Liver (tissue), 9 donors: ENCODE results near the gene ATP6V1D. TPM values are rescaled to one million over a fixed set of nuclear protein-coding genes. Genes with fewer than 3 reads are reported as not detected.

Experiments
- DNase-seq: peaks from one replicate; pipeline ENCODE4 v3.0.0-alpha.2; 2017; ENCODE audit warnings: low spot score
- H3K27ac ChIP-seq, 2 donors: one replicate each; pipeline ENCODE4 v1.7.0; 2013; ENCODE audit warnings: inconsistent platforms in 2 of 2, low read length in 2 of 2, control low read depth in 1 of 2, low read depth in 1 of 2, mild to moderate bottlenecking in 1 of 2
- H3K27me3 ChIP-seq, 4 donors: one replicate each; pipeline versions ENCODE4 v1.6.1 to v1.7.0; 2013; ENCODE audit warnings: low read length in 3 of 4, inconsistent platforms in 1 of 4, mild to moderate bottlenecking in 1 of 4, moderate library complexity in 1 of 4; ENCODE audit not compliant: control insufficient read depth in 4 of 4, insufficient read depth in 4 of 4
- H3K36me3 ChIP-seq, 4 donors: one replicate each; pipeline versions ENCODE4 v1.6.1 to v1.7.0; 2013; ENCODE audit warnings: low read length in 3 of 4, mild to moderate bottlenecking in 3 of 4, low read depth in 1 of 4, moderate library complexity in 1 of 4; ENCODE audit not compliant: control insufficient read depth in 4 of 4, insufficient read depth in 3 of 4
- H3K4me1 ChIP-seq, 4 donors: one replicate each; pipeline versions ENCODE4 v1.6.1 to v1.7.0; 2013; ENCODE audit warnings: low read length in 3 of 4, mild to moderate bottlenecking in 3 of 4, moderate library complexity in 1 of 4; ENCODE audit not compliant: control insufficient read depth in 4 of 4, insufficient read depth in 4 of 4
- H3K4me3 ChIP-seq, 3 donors: one replicate each; pipeline versions ENCODE4 v1.6.1 to v1.7.0; 2013; ENCODE audit warnings: low read length in 3 of 3, control low read depth in 1 of 3, low read depth in 1 of 3, mild to moderate bottlenecking in 1 of 3
- H3K9ac ChIP-seq, 2 donors: one replicate each; pipeline ENCODE4 v1.7.0; 2013; ENCODE audit warnings: low read length in 2 of 2, mild to moderate bottlenecking in 2 of 2, moderate library complexity in 2 of 2, control low read depth in 1 of 2, low read depth in 1 of 2
- H3K9me3 ChIP-seq, 4 donors: one replicate each; pipeline versions ENCODE4 v1.6.1 to v1.7.0; 2013; ENCODE audit warnings: low read length in 3 of 4; ENCODE audit not compliant: control insufficient read depth in 4 of 4
- FOXA1 ChIP-seq: IDR thresholded peaks from 2 replicates; pipeline ENCODE4 v1.6.1; 2016; ENCODE audit warnings: antibody characterized with exemption
- FOXA2 ChIP-seq: IDR thresholded peaks from 2 replicates; pipeline ENCODE4 v1.6.1; 2016; ENCODE audit warnings: antibody characterized with exemption
- HNF4G ChIP-seq: IDR thresholded peaks from 2 replicates; pipeline ENCODE4 v1.6.1; 2016; ENCODE audit warnings: antibody characterized with exemption
- RXRA ChIP-seq, 2 donors: IDR thresholded peaks; 2 replicates each; pipeline ENCODE4 v1.6.1; 2017 to 2018; ENCODE audit warnings: antibody characterized with exemption in 2 of 2, mild to moderate bottlenecking in 1 of 2
- TAF1 ChIP-seq: conservative IDR thresholded peaks from 2 replicates; pipeline ENCODE4 v1.6.1; 2016; ENCODE audit warnings: antibody characterized with exemption, mild to moderate bottlenecking
- WGBS: extraction: QIAGEN DNeasy Blood & Tissue Kit; methylation state at CpG from one replicate; pipeline ENCODE4 v1.1.7; 2013; 5-methylcytosine and 5-hydroxymethylcytosine counted together
- polyA plus RNA-seq, 2 donors: library from polyadenylated mRNA; stranded (reverse) in 1 of 2; unstranded in 1 of 2; fragments of 200-250 nt in 1 of 2; fragments of >200 nt in 1 of 2; fragmentation: Nextera tagmentation in 1 of 2; extraction: Ambion mirVana in 1 of 2; gene quantifications; one replicate each; pipeline versions ENCODE4 v1.2.1 to v1.2.3, GENCODE V29; 2013 to 2015
- total RNA-seq, 2 donors: library from RNA; depleted of rRNA; stranded (reverse); fragments of >200 nt; gene quantifications; one replicate each; pipeline ENCODE4 v1.2.3, GENCODE V29; 2014
- TF ChIP-seq, protein P1 (sequence below): IDR thresholded peaks from 2 replicates; pipeline ENCODE4 v1.6.1; 2016; ENCODE audit warnings: antibody characterized with exemption
- TF ChIP-seq, protein P2 (sequence below): IDR thresholded peaks from 2 replicates; pipeline ENCODE4 v1.6.1; 2016; ENCODE audit warnings: antibody characterized with exemption
- TF ChIP-seq, protein P3 (sequence below): IDR thresholded peaks from 2 replicates; pipeline ENCODE4 v1.6.1; 2016; ENCODE audit warnings: antibody characterized with exemption
- TF ChIP-seq, protein P4 (sequence below): IDR thresholded peaks from 2 replicates; pipeline ENCODE4 v1.6.1; 2016; ENCODE audit warnings: antibody characterized with exemption, mild to moderate bottlenecking
- donor health status: healthy.
- donor health status: healthy.
- donor health status: healthy.
- donor health status: healthy.
- donor health status: healthy.

ATP6V1D gene
- total and polyA plus RNA-seq, 4 donors, result 22.6 to 53.2 (median 42.8) TPM

DNA sequence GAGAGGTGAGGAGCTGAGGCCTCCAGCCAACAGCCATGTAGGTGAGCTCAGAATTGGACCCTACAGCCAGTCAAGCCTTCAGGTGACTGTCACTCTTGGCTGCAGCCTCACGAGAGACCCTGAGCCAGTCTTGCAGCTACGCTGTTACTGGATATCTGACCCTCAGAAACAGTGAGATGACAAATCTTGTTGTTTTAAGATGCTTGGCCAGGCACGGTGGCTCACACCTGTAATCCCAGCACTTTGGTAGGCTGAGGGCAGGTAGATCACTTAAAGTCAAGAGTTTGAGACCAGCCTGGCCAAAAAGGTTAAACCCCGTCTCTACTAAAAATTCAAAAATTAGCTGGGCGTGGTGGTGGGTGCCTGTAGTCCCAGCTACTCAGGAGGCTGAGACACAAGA, 46.2 kb upstream of the ATP6V1D start:
- no peak overlapping the region for H3K9ac ChIP-seq
- TF ChIP-seq, protein P1, sequence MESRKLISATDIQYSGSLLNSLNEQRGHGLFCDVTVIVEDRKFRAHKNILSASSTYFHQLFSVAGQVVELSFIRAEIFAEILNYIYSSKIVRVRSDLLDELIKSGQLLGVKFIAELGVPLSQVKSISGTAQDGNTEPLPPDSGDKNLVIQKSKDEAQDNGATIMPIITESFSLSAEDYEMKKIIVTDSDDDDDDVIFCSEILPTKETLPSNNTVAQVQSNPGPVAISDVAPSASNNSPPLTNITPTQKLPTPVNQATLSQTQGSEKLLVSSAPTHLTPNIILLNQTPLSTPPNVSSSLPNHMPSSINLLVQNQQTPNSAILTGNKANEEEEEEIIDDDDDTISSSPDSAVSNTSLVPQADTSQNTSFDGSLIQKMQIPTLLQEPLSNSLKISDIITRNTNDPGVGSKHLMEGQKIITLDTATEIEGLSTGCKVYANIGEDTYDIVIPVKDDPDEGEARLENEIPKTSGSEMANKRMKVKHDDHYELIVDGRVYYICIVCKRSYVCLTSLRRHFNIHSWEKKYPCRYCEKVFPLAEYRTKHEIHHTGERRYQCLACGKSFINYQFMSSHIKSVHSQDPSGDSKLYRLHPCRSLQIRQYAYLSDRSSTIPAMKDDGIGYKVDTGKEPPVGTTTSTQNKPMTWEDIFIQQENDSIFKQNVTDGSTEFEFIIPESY, result no peak
- TF ChIP-seq, protein P2, sequence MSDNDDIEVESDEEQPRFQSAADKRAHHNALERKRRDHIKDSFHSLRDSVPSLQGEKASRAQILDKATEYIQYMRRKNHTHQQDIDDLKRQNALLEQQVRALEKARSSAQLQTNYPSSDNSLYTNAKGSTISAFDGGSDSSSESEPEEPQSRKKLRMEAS, result no peak
- no peaks in the 10 kb centered on the region for H3K36me3 ChIP-seq
- H3K4me3 ChIP-seq, result no peak overlapping the region
- no peaks in the 10 kb centered on the region for H3K27me3 ChIP-seq
- H3K9me3 ChIP-seq, result no peaks in the 10 kb centered on the region
- H3K4me1 ChIP-seq, result peaks cover 0 to 6% (median 1%) of the 10 kb centered on the region in 4 donors
- 94% methylated on average over 5 of the region's 5 CpGs for WGBS
- DNase-seq, result no peak
- no peak overlapping the region for H3K27ac ChIP-seq

DNA sequence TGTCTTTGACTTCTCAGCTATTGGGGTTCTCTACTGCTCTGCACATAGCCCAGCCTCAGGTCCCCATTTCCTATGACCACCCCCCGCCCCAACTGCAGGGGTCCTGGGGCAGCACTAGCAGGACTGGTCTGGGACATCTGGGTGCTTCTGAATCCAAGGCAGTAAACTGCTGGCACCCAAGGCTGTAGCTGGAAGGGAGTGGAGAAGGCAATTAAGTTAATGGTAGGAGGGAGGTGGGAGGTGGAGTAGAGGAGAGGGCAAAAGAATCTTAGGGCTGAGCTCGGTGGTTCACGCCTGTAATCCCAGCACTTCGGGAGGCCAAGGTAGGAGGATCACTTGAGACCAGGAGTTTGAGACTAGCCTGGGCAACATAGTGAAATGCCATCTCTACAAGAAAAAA, 40.8 kb upstream of the ATP6V1D start:
- Histone ChIP-seq H3K36me3 (no peaks in the 10 kb centered on the region), H3K27ac (no peak overlapping the region), H3K4me1 (no peaks in the 10 kb centered on the region), H3K9me3 (no peaks in the 10 kb centered on the region), H3K4me3 (no peak overlapping the region), H3K27me3 (no peaks in the 10 kb centered on the region), H3K9ac (no peak overlapping the region)
- no peak for DNase-seq
- TF ChIP-seq RXRA (IDR thresholded peaks at IDR 0.05) (no peak), TAF1 (no peak), FOXA1 (no peak)
- WGBS, result 87% methylated on average over 4 of the region's 4 CpGs

DNA sequence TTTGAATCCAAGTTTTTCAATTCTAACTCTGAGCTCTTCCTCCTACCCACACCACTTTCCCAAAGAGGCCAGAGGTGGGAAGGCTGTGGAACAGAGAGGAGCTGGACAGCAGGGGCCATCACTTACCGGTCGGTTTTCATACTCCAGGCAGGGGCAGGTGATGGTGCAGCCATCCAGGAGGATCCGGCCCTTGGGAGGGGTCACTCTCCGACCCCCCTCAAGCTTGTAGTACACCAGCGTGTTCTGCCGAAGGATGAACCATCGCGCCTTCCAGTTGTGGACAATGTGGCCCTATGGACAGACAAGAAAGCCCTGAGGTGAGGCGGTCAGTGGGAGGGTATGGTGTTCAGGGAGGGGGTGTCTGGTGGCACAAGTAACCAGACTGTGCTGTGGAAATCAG, 37.9 kb upstream of the ATP6V1D start:
- Histone ChIP-seq H3K4me3 (no peak overlapping the region), H3K9me3 (no peaks in the 10 kb centered on the region), H3K27ac (no peak overlapping the region), H3K36me3 (no peaks in the 10 kb centered on the region), H3K9ac (no peak overlapping the region), H3K27me3 (no peaks in the 10 kb centered on the region), H3K4me1 (peaks cover 0 to 4% (median 1%) of the 10 kb centered on the region in 4 donors)
- DNase-seq, result no peak
- TF ChIP-seq FOXA2 (no peak), HNF4G (no peak)
- TF ChIP-seq, protein P3, sequence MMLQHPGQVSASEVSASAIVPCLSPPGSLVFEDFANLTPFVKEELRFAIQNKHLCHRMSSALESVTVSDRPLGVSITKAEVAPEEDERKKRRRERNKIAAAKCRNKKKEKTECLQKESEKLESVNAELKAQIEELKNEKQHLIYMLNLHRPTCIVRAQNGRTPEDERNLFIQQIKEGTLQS, result no peak
- TF ChIP-seq, protein P4, sequence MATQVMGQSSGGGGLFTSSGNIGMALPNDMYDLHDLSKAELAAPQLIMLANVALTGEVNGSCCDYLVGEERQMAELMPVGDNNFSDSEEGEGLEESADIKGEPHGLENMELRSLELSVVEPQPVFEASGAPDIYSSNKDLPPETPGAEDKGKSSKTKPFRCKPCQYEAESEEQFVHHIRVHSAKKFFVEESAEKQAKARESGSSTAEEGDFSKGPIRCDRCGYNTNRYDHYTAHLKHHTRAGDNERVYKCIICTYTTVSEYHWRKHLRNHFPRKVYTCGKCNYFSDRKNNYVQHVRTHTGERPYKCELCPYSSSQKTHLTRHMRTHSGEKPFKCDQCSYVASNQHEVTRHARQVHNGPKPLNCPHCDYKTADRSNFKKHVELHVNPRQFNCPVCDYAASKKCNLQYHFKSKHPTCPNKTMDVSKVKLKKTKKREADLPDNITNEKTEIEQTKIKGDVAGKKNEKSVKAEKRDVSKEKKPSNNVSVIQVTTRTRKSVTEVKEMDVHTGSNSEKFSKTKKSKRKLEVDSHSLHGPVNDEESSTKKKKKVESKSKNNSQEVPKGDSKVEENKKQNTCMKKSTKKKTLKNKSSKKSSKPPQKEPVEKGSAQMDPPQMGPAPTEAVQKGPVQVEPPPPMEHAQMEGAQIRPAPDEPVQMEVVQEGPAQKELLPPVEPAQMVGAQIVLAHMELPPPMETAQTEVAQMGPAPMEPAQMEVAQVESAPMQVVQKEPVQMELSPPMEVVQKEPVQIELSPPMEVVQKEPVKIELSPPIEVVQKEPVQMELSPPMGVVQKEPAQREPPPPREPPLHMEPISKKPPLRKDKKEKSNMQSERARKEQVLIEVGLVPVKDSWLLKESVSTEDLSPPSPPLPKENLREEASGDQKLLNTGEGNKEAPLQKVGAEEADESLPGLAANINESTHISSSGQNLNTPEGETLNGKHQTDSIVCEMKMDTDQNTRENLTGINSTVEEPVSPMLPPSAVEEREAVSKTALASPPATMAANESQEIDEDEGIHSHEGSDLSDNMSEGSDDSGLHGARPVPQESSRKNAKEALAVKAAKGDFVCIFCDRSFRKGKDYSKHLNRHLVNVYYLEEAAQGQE, result no peak
- WGBS, result 97% methylated on average over 9 of the region's 9 CpGs
